Superior temporal gyrus (tissue), 1 donor: ENCODE measurements around the gene SESN2.
"Not testable (repeated sequence)": the region's sequence is repeated elsewhere in the genome, so short reads cannot be mapped to it uniquely, and the experiment has no call there.

Source experiments
- DNase-seq: peaks from one replicate; pipeline ENCODE4 v3.0.0-alpha.2; 2016; ENCODE audit errors: extremely low spot score

Gene SESN2

DNA sequence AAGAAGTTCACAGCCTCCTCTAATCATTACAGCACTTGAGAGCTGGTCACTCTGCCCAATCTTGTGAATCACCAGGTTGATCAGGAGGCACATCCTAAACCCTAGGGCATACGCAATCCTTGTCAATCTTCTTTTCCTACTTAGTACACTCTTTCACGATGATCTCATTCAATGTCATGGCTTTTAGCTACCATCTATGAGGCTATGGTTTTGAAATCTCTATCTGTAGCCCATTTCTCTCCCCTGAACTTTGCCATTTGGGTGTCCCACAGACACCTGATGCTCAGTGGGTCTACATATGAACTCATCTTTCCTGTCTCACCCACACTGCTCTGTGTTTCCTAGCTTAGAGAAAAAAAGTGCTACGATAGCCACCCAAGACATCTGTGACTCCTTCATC lies 67.7 kb downstream of the SESN2 start:
- DNase-seq, result no peak

DNA sequence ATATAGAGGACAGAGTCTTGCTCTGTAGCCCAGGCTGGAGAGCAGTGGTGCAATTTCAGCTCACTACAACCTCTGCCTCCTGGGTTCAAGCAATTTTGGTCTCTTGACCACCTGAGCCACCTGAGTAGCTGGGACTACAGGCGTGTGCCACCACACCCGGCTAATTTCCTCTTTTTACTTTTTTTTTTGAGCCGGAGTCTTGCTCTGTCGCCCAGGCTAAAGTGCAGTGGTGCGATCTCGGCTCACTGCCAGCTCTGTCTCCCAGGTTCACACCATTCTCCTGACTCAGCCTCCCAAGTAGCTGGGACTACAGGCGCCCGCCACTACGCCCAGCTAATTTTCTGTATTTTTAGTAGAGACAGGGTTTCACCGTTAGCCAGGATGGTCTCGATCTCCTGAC lies 68.1 kb downstream of the SESN2 start:
- DNase-seq, result not testable (repeated sequence)

- DNase-seq, result no peak
Observed at GRCh38 chr1:28328228-28328648, 68.9 kb downstream of the SESN2 start.

DNA sequence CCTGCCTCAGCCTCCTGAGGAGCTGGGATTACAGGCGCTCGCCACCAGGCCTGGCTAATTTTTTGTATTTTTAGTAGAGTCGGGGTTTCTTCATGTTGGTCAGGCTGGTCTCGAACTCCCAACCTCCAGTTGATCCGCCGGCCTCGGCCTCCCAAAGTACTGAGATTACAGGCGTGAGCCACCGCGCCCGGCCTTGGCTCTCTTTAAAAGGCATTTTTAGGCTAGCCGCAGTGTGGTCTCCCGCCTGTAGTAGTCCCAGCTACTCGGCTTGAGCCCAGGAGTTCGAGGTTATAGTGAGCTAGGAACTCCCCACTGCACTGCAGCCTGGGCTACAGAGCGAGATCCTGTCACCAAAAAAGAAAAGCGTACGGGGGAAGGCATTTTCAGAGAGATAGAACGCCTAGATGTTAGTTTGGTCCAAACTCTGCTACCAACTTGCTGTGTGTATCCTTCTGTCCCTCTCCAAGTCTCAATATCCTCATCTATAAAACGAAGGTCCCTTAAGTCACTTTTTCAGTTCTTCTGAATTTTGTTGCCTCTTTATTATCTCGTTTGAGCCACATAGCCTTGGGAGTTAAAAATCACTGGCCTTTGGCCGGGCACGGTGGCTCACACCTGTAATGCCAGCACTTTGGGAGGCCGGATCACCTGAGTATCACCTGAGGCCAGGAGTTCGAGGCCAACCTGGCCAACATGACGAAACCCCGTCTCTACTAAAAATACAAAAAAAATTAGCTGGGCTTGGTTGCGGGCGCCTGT lies 70.3 kb downstream of the SESN2 start:
- DNase-seq, result no peak
